CD4-positive, alpha-beta T cell treated with Interleukin-6 for 4 hours (primary cell): ENCODE results near the gene PREX1.

ENCODE experiments used
- DNase-seq: peaks from one replicate; pipeline ENCODE4 v3.0.0-alpha.2; 2020; ENCODE audit warnings: mixed read lengths

The PREX1 gene

GRCh38 chr20:48729538-48729937 lies 98.3 kb downstream of the PREX1 start:
- no peak for DNase-seq

- DNase-seq = no peak
Observed at GRCh38 chr20:48728042-48728825, 99.6 kb downstream of the PREX1 start.

- no peak for DNase-seq
Observed at GRCh38 chr20:48727226-48727625, 100.6 kb downstream of the PREX1 start.

- no peak for DNase-seq
Observed at GRCh38 chr20:48725555-48725991, 102.2 kb downstream of the PREX1 start.

DNA sequence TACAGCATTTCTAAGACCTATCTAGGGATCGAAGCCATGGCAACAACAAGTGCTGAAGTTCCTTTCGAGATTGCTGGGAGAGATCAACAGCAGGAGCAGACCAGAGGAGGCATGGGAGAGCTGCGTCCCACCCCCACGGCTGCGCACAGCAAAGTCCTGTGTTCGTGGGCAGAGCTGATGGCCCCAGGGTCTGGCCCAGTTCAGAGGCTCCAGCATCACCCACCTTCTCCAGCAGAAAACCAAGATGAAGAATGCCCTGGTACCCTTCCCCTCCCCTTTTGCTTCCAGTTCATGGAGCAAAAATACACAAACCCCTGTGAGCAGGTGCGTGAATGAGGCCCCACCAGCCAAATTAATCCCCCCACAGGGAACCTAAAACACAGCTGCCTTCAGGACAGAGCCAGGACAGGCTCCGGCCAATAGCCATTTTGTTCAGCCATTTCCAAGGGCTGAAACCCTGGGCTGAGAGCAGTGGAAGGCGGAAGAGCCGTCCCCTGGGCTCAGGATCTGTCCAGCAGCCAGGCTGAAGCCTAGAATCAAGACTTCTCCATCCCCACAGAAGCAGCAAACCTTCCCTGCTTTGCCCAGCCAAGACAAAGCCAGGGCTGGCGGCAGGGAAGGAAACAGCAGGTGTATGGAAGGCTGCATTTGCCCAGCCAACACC lies 102.8 kb downstream of the PREX1 start:
- no peak for DNase-seq

- DNase-seq = no peak
Observed at GRCh38 chr20:48724382-48724781, 103.4 kb downstream of the PREX1 start.

DNA sequence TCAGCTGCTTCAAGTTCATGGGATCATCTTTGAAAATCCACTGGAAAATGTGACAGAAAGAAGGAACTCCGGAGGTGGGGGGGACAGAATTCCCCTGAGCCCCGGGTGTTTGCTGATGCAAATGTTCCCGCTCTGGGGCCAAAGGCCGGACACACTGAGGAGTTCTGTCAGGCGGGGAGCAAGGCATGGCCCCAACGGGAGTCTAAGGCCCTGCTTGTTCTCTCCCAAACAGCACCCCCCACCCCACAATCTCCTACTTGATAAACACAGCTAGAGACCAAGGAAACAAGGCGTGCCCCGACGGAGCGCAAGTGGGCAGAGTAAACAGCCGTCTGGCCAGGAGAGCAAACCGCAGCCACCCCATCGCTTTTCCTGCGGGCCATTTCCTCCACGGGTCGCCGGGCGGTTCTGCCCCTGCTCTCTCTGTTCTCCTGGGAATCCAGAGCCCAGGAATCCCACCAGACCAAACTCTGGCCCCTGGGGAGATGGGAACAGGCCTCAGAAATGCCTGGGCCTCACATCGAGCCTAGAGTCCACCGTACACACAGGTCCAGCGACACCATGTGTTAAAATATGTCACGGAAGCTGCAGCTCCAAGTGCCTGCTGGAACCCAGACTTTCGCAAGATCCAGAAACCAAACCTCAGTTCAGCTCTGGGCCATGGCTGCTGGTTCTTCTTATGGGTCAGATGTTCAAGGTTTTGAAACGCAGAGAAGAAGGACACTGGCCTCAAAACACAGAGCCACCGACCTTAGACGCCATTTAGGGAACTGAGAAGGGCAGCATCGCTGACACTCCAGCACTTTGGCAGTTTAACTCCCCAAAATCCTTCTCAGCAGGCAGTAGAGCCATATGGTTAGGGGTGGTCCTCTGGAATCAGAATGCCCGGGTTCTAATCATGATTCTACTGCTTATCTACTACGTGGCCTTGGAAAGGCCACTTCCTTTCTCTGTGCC lies 104.2 kb downstream of the PREX1 start:
- no peak for DNase-seq

- DNase-seq = no peak
Observed at GRCh38 chr20:48722737-48723191, 105.0 kb downstream of the PREX1 start.

DNA sequence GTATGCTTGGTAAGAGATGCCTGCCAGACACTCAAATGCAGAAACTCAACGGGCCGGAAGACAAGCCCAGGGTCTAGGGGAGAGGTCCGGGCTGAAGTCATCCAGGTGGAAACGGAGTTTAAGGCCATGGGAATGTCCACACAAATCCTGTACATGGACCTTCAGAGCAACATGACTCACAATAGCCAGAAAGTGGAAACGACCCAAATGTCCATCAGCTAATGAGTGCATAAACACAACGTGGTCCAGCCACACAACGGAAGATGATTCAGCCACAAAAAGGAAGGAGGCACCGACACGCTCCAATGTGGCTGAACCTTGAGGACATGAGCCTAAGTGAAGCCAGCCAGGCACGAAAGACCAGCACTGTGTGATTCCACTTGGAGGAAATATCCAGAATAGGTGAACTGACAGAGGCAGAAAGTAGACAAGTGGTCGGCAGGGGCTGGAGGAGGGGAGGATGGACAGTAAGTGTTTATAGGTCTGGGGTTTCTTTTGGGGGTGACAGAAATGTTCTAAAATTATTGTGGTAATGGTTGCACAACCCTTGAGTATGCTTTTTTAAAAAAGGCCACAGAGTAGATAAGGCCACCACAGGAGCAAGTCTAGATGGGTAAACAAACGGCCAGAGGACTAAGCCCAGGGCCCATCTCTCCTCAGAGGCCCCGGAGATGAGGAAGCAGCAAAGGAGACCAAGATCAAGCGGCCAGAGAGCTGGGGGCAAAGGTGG lies 105.6 kb downstream of the PREX1 start:
- no peak for DNase-seq

- no peak for DNase-seq
Observed at GRCh38 chr20:48721324-48722001, 106.3 kb downstream of the PREX1 start.

- no peak for DNase-seq
Observed at GRCh38 chr20:48720256-48720985, 107.4 kb downstream of the PREX1 start.

DNA sequence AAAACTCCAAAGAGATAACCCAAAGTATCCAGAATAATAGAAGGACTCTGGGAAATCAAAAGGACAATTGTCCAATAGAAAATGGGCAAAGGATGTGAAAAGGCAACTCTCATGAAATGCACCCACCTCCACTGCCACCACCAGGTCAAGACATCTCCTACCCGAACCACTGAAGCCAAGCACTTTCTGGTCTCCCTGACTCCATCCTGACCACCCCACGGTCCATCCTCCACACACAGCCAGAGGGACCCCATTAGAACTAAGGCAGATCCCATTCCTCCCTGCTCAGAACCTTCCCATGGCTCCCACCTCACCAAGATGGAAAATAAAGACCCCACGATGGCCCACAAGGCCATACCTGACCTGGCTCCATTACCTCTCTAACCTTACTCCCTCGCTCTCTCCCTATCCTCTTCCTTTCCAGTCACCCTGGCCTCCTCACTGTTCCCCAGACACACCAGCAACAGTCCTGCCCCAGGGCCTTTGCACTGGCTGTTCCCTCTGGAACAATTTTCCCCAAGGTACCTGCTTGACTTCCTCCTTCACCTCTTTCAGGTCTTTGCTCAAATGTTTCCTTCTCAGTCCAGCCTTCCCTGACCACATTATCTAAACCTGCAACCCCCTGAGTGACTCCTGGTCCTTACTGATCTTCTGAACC lies 108.1 kb downstream of the PREX1 start:
- DNase-seq = no peak

DNA sequence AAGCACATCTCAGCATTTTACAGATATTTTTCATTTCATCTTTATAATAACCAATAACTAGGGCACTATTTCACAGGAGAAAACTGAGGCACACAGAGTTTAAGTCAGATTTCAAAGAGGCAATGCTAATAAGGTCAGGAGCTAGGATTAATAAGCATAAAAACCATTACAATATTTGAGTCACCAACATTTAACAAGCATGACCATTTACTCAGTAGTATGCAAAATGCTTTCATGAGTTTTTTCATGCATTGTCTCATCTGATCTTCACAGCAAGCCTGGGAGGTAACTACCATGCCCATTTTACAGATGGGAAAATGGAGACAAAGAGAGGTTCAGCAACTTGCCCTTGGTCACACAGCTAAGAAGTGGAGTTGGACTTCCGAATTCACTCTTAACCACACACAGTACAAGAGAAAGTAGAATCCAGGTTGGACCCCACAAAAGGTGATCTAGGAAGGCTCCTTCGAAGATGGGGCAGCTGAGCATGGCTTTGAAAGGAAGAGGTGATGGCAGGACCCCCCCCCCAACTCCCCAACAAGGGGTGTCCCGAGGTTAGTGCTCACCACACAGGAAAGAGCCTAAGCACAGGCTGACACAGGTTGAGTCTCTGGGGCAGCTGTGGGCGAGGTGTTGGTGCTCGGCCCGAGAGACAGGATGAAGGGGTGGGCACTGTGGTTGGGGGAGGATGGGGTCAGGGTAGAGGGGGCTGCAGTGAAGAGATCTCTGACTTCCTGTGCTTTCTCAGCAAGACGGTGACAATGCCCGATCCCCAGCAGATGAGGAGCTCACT lies 108.8 kb downstream of the PREX1 start:
- peak; percentile 56 for DNase-seq

- no peak for DNase-seq
Observed at GRCh38 chr20:48717680-48718223, 110.0 kb downstream of the PREX1 start.

- DNase-seq = no peak
Observed at GRCh38 chr20:48717095-48717672, 110.6 kb downstream of the PREX1 start.

- no peak for DNase-seq
Observed at GRCh38 chr20:48716541-48716940, 111.3 kb downstream of the PREX1 start.

- DNase-seq = peak; percentile 64
Observed at GRCh38 chr20:48716086-48716485, 111.7 kb downstream of the PREX1 start.

- no peak for DNase-seq
Observed at GRCh38 chr20:48714764-48715163, 113.0 kb downstream of the PREX1 start.
